ENCODE results near the gene CCNF. TPM values are rescaled to one million over a fixed set of nuclear protein-coding genes. Genes with fewer than 3 reads are reported as not detected.
A peak's percentile ranks its signal among the peaks of the same experiment; 100 is the strongest.
"Not testable (repeated sequence)": the region's sequence is repeated elsewhere in the genome, so short reads cannot be mapped to it uniquely, and the experiment has no call there.

CCNF gene, protein sequence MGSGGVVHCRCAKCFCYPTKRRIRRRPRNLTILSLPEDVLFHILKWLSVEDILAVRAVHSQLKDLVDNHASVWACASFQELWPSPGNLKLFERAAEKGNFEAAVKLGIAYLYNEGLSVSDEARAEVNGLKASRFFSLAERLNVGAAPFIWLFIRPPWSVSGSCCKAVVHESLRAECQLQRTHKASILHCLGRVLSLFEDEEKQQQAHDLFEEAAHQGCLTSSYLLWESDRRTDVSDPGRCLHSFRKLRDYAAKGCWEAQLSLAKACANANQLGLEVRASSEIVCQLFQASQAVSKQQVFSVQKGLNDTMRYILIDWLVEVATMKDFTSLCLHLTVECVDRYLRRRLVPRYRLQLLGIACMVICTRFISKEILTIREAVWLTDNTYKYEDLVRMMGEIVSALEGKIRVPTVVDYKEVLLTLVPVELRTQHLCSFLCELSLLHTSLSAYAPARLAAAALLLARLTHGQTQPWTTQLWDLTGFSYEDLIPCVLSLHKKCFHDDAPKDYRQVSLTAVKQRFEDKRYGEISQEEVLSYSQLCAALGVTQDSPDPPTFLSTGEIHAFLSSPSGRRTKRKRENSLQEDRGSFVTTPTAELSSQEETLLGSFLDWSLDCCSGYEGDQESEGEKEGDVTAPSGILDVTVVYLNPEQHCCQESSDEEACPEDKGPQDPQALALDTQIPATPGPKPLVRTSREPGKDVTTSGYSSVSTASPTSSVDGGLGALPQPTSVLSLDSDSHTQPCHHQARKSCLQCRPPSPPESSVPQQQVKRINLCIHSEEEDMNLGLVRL
- 1 to 10 TPM in 1 of 2 donors, under 1 TPM in 1; 0.68 to 1.5 TPM for total RNA-seq

DNA sequence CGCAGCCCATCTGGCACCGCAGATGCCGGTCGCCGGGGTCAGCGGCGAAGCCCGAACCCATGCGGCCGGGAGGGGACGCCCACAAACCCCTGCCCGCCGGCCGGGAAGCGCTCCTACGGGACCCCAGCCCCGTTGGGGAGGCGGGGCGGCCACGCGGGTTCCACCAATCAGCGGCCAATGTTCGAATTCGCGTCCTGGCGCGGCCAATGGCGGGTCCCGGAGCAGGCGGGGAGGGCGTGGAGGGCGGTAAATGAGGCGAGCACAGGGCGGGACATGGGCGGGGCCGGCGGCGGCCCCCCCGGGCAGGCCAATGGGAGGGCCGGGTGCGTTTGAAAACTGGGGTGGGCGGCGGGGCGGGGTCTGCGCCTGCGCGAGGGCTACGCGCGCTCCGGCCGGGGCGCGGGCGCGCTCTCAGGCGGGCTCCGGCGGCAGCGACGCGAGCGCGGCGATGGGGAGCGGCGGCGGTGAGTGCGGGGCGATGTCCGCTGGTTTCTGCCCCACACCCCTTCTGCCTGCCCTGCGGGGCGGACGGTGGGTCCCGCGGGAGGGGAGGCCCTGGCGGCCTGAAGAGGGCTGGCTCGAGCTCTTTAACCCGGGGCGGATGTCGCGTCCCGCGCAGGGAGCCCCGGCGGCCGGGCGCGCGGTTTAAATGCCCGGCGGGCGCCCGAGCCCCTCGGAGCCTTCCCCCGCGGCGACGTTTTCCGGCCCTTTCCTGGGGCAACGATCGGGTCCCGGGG, at the start of gene CCNF:
CCNF (plus strand) TSS at position 414 of the 737 bp plus-strand sequence; CDS start at position 449, 35 bp downstream.
- peak; percentile 95 for ATAC-seq (ENCODE audit: insufficient number of reproducible peaks, low FRiP score, low read depth)
- Histone ChIP-seq H3K9me3 (no peaks in the 10 kb centered on the region), H3K4me3 (peak within 1 kb of the TSS; percentile 90), H3K27ac (peak within 1 kb of the TSS; percentile 23 to 65), H3K4me1 (ENCODE audit: control insufficient read depth in 1 of 2, low read depth in 2 of 2) (peaks cover 7 to 16% of the 10 kb centered on the region in 2 donors), H3K36me3 (no peaks in the 10 kb centered on the region), H3K27me3 (replicated peaks; ENCODE audit: insufficient read depth) (no peaks in the 10 kb centered on the region)
- DNase-seq (ENCODE audit: low spot score): peak; percentile 86
- TF ChIP-seq, protein P1, sequence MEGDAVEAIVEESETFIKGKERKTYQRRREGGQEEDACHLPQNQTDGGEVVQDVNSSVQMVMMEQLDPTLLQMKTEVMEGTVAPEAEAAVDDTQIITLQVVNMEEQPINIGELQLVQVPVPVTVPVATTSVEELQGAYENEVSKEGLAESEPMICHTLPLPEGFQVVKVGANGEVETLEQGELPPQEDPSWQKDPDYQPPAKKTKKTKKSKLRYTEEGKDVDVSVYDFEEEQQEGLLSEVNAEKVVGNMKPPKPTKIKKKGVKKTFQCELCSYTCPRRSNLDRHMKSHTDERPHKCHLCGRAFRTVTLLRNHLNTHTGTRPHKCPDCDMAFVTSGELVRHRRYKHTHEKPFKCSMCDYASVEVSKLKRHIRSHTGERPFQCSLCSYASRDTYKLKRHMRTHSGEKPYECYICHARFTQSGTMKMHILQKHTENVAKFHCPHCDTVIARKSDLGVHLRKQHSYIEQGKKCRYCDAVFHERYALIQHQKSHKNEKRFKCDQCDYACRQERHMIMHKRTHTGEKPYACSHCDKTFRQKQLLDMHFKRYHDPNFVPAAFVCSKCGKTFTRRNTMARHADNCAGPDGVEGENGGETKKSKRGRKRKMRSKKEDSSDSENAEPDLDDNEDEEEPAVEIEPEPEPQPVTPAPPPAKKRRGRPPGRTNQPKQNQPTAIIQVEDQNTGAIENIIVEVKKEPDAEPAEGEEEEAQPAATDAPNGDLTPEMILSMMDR (IDR thresholded peaks at IDR 0.05): peak; percentile 12

DNA sequence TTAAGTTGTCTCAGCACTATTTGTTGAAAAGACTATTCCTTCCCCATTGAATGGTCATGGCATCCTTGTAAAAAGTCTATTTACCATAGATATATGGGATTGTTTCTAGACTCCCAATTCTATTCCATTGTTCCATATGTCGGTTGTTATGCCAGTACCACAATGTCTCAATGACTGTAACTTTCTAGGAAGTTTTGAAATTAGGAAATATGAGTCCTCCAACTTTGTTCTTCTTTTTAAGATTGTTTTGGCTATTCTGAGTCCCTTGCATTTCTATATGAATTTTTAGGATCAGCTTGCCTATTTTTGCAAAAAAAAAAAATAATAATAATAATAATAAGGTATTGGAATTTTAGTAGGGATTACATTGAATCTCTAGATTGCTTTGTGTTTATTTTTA, 45.7 kb upstream of the CCNF start:
- Histone ChIP-seq H3K27me3 (replicated peaks; ENCODE audit: insufficient read depth) (no peaks in the 10 kb centered on the region), H3K27ac (no peak overlapping the region), H3K9me3 (no peaks in the 10 kb centered on the region), H3K36me3 (no peaks in the 10 kb centered on the region), H3K4me1 (ENCODE audit: control insufficient read depth in 1 of 2, low read depth in 2 of 2) (no peaks in the 10 kb centered on the region), H3K4me3 (no peak overlapping the region)
- TF ChIP-seq, protein P1 (IDR thresholded peaks at IDR 0.05): no peak
- DNase-seq (ENCODE audit: low spot score): no peak
- no peak for ATAC-seq (ENCODE audit: insufficient number of reproducible peaks, low FRiP score, low read depth)

DNA sequence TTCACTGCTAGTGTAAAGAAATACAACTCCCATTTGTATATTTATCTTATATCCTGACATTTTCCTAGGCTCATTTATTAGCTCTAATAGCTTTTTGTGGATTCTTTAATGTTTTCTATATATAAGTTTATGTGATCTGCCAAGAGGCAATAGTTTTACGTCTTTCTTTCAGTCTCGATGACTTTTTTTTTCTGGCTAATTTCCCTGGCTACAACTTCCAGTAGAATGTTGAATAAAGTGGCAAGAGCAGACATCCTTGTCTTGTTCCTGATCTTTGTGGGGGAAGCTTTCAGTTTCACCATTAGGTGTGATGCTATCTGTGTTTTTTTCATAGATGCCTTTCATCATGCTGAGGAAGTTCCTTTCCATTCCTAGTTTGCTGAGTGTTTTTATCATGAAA, 44.8 kb upstream of the CCNF start:
- no peak for DNase-seq (ENCODE audit: low spot score)
- Histone ChIP-seq H3K36me3 (no peaks in the 10 kb centered on the region), H3K9me3 (peaks cover 8% of the 10 kb centered on the region), H3K4me3 (no peak overlapping the region), H3K27me3 (replicated peaks; ENCODE audit: insufficient read depth) (no peaks in the 10 kb centered on the region), H3K27ac (no peak overlapping the region), H3K4me1 (ENCODE audit: control insufficient read depth in 1 of 2, low read depth in 2 of 2) (no peaks in the 10 kb centered on the region)
- no peak for ATAC-seq (ENCODE audit: insufficient number of reproducible peaks, low FRiP score, low read depth)
- TF ChIP-seq, protein P1 (IDR thresholded peaks at IDR 0.05): no peak

DNA sequence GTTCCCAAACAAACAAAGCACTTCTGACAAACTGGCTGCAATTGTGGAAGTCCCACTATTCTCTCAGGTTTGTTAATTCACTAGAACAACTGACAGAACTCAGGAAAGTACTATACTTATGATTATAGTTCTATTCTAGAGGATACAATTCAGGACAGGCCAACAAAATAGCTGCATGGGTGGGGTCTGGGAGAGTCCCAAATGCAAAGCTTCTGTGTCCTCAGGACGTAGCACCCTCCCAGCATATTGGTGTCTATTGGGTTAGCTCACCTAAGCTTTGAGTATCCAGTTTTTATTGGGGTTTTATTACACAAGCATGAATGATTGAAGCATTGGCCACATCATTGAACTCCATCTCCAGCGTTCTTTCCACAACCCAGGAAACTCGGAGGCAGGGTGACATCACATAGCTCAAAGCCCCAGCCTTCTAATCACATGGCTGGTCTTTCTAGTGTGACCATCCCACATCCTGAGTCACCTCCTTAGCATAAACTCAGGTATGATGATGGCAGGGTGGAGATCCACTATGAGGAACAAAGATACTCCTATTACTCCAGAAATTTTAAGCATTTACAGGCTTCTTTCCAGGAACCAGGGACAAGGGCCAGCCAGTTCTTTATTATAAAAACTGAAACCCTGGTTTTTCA, 43.9 kb upstream of the CCNF start:
- no peak for ATAC-seq (ENCODE audit: insufficient number of reproducible peaks, low FRiP score, low read depth)
- Histone ChIP-seq H3K4me3 (no peak overlapping the region), H3K9me3 (peaks cover 9% of the 10 kb centered on the region)

DNA sequence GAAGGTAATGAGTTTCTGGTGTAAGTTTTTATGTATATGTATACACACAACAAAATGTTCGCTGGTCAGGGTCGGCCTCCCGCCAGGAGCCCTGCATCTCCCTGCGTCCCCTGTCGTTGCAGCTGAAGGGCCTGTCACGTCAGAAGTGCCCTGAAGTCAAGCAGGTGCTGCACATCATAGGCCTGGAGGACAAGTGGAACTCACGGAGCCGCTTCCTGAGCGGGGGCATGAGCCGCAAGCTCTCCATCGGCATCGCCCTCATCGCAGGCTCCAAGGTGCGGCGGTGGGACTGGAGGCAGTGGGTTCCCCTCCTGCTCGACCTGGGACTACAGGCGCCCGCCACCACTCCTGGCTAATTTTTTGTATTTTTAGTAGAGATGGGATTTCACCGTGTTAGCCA, 43.3 kb upstream of the CCNF start:
- not testable (repeated sequence) for H3K27ac ChIP-seq; H3K27me3 ChIP-seq (replicated peaks; ENCODE audit: insufficient read depth); H3K36me3 ChIP-seq; ATAC-seq (ENCODE audit: insufficient number of reproducible peaks, low FRiP score, low read depth); H3K4me3 ChIP-seq; H3K9me3 ChIP-seq; DNase-seq (ENCODE audit: low spot score); H3K4me1 ChIP-seq (ENCODE audit: control insufficient read depth in 1 of 2, low read depth in 2 of 2)

More for the DNA sequence above, 43.9 kb upstream of the CCNF start:
- Histone ChIP-seq H3K27me3 (replicated peaks; ENCODE audit: insufficient read depth) (no peaks in the 10 kb centered on the region), H3K4me1 (ENCODE audit: control insufficient read depth in 1 of 2, low read depth in 2 of 2) (no peaks in the 10 kb centered on the region), H3K36me3 (no peaks in the 10 kb centered on the region), H3K27ac (no peak overlapping the region)
- no peak for DNase-seq (ENCODE audit: low spot score)
- TF ChIP-seq, protein P1 (IDR thresholded peaks at IDR 0.05): no peak
